Coronary artery (tissue), 2 donors: ENCODE data around the gene MTIF3.

ENCODE experiments used
- DNase-seq: peaks from one replicate; pipeline ENCODE4 v3.0.0-alpha.2; 2017; ENCODE audit warnings: low spot score
- H3K27ac ChIP-seq, 2 donors: fragments of 200-600 bp; sonication (generic); one replicate each; pipeline ENCODE4 v1.5.1; 2016 to 2019
- H3K4me3 ChIP-seq: fragments of 200-600 bp; sonication (generic); 2 replicates; pipeline ENCODE4 v1.5.1; 2016; ENCODE audit warnings: mild to moderate bottlenecking, moderate library complexity
- TF ChIP-seq, protein P1 (sequence below): fragments of 200-600 bp; sonication (generic); IDR thresholded peaks from one replicate; pipeline ENCODE4 v1.5.1; 2019; ENCODE audit warnings: antibody characterized with exemption

The MTIF3 gene

DNA sequence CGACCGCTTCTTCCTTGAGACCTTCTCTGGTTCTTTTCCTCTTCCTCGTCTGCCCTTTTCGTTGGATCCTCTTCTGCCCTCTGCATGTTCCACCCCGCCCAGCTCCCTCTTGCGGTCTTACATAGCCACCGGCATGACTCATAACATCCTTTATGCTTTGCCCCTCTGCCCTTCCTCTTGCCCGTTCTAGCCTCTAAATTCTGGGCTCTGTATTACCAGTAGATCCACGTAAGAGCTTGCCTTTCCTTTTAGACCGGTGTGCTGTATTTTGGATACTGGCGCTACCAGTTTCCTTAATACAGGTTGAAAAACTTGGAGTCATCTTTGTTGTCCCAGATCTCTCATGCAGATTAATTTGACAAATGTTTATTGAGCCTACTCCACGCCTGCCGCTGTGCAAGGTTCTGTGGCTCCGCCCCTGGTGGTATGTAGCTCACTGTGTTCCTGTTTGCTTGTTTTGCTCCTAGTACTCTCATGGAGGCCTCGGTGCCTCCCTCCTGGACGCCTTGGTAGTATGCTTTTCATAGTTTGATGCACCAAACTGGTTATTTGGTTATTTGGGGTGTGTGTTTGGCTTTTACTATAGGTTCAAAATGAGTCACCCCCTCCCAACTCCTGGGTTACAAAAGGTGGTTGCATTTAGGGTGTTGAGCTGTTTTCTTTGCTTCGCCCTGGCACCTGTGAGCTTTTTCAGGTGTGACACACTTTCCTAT lies 24.3 kb downstream of the MTIF3 start:
- no peak for DNase-seq
- TF ChIP-seq, protein P1, sequence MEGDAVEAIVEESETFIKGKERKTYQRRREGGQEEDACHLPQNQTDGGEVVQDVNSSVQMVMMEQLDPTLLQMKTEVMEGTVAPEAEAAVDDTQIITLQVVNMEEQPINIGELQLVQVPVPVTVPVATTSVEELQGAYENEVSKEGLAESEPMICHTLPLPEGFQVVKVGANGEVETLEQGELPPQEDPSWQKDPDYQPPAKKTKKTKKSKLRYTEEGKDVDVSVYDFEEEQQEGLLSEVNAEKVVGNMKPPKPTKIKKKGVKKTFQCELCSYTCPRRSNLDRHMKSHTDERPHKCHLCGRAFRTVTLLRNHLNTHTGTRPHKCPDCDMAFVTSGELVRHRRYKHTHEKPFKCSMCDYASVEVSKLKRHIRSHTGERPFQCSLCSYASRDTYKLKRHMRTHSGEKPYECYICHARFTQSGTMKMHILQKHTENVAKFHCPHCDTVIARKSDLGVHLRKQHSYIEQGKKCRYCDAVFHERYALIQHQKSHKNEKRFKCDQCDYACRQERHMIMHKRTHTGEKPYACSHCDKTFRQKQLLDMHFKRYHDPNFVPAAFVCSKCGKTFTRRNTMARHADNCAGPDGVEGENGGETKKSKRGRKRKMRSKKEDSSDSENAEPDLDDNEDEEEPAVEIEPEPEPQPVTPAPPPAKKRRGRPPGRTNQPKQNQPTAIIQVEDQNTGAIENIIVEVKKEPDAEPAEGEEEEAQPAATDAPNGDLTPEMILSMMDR: peak; percentile 13
- peak overlapping the region; percentile 81 for H3K4me3 ChIP-seq
- H3K27ac ChIP-seq: peak overlapping the region; percentile 68 to 93

DNA sequence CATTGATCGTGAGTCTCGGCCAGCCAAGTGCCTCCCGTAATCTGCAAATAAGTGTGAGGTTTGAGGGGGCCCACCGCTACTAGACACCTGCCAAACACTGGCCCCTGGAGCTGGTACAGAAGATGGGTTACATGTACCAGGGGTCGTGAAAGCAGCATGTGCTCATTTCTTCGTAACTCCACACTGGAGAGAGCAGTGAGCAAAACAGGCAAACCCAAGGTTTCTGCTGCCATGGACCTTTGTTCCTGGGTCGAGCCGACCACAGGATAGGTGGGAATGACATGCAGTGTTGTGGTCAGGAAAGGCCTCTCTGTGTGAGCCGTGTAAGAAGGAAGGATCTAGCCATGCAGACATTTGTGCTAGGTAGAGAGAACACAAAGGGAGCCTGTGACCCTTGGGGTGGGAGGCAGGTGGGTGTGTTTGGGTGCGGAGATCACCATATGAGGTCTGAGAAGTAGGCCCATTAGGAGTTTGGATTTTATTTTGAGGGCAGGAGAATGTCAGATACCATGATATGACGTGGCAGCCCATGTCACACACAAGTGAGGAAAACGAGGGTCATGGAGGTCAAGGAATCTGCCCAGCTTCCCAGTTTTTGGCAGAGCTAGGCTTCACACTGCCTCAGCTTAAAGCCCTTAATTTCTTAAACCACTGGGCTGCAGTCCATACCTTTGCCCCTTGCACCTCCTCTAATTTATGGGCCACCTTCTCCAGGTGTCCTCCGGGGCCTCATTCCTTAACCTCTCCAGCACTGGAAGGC lies 25.0 kb downstream of the MTIF3 start:
- H3K27ac ChIP-seq: peak overlapping the region; percentile 68 to 93
- peak overlapping the region; percentile 81 for H3K4me3 ChIP-seq
- TF ChIP-seq, protein P1: no peak
- no peak for DNase-seq

DNA sequence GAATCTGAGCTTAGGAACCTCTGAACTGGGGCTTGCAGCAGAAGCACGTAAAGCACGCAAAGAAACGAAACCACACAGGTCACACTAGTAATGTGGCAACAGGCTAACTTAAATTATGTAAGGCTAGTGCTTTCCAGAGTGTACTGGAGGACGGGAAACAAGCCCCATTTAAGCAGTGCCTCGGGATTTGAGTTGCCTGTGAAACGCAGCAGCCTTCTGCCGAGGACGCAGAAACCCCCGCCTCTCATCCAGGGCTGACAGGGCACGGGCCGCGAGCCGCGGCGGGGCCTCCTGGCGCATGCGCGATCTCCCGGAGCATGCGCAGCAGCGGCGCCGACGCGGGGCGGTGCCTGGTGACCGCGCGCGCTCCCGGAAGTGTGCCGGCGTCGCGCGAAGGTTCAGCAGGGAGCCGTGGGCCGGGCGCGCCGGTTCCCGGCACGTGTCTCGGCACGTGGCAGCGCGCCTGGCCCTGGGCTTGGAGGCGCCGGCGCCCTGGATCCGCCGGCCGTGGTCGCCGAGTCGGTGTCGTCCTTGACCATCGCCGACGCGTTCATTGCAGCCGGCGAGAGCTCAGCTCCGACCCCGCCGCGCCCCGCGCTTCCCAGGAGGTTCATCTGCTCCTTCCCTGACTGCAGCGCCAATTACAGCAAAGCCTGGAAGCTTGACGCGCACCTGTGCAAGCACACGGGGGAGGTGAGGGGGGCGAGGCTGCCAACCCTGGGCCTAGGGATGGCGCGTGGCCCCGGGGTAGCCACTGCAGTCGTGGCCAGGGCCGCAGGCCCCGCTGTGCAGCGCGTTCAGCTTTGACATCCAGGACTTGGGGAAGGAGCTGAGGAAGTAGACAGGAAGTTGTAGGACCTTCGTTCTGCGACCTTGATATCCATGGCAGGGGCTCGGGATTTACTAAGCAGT lies 25.9 kb downstream of the MTIF3 start, which contains the start of gene GTF3A:
Gene GTF3A, plus strand, starts transcription at position 374 of the 912 bp plus-strand sequence.
- TF ChIP-seq, protein P1: no peak
- DNase-seq: peak; percentile 86
- peak within 1 kb of the TSS; percentile 68 to 93 for H3K27ac ChIP-seq
- peak within 1 kb of the TSS; percentile 81 for H3K4me3 ChIP-seq

DNA sequence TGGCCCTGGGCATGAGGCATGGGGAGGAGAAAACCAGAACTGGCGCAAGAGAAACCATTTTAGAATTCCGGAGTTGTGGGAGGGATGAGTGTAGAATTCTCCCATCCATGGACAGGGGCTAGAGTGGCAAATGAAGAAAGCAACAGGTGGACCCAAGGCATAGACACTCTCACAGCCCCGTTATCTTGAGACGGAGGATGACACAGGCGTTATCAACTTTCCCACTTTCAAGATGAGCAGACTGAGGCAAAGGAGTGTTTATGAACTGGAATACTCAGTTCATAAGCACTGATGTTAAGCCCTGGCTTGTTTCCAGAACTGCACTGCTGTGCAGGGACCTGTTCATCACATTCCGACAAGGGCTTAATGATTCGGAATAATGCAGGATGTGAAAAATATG lies 27.0 kb downstream of the MTIF3 start:
- DNase-seq: no peak
- Histone ChIP-seq H3K27ac (no peak overlapping the region), H3K4me3 (no peak overlapping the region)
- TF ChIP-seq, protein P1: no peak

DNA sequence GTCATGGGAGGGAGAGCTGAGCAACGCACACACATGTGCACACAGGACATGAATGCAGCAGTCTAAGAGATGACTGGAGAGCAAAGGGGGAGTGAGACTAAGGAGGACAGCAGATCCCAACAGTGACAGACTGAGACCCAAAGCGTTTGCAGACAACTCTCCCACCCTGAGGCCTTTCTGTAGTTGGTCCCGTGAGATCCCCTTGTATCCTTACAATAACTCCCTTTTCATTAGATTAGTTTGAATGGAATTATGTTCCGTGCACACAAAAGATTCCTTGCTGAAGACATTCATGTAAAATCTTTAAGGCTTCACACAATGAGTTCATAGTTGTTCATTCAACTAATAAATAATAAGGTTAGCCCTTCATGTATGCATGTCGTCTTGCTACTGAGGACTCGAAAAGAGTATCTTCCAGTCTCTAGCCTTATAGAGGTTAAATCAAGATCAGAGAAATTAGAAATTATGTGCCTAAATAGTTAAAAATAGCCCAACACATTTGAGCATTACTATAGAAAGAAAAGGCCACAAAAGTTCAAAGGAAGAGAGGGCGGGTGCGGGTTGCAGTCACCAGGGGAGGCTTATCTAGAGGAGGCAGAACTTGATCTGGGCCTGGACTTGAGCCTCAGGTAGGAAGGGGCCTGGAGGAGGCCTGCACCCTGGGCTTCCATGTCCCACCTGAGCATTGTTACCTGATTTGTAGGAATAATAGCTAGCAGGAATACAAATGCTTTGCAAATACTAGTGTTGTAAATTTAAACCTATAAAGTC lies 29.1 kb downstream of the MTIF3 start:
- Histone ChIP-seq H3K4me3 (no peak overlapping the region), H3K27ac (no peak overlapping the region)
- DNase-seq: no peak
- TF ChIP-seq, protein P1: no peak

DNA sequence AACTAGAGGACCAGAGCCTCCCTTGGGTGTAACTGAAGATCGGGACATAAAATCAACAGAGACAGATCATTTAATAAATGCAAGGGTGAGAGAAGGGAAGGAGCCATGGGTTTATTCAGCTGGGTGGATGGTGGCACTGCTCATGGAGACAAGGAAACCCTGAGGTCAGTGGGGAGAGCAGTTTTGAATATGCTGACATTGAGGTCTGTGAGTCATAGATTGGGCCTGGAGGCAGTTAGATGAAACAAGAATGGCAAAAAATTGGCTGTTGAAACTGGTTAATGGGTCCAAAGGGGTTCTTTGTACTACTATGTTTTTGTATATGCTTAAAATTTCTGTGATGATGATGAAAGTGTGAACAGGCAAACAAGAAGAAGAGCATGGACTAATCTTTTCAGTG lies 31.0 kb downstream of the MTIF3 start:
- TF ChIP-seq, protein P1: no peak
- no peak for DNase-seq
- no peak overlapping the region for H3K27ac ChIP-seq
- H3K4me3 ChIP-seq: no peak overlapping the region
